Mesodermal cell (in vitro differentiated cells): ENCODE results near the gene FZD7.

Experiments
- H3K27ac ChIP-seq: 2 replicates; pipeline ENCODE4 v1.7.0; 2013; ENCODE audit warnings: mild to moderate bottlenecking, low read depth, low read length, moderate library complexity; ENCODE audit not compliant: severe bottlenecking
- H3K36me3 ChIP-seq: 2 replicates; pipeline ENCODE4 v1.7.1; 2013; ENCODE audit warnings: mild to moderate bottlenecking, low read length, moderate library complexity; ENCODE audit not compliant: control insufficient read depth, insufficient read depth
- H3K4me1 ChIP-seq: one replicate; pipeline ENCODE4 v1.7.1; 2013; ENCODE audit warnings: mild to moderate bottlenecking, low read length; ENCODE audit not compliant: insufficient read depth, control insufficient read depth, poor library complexity, severe bottlenecking
- H3K4me3 ChIP-seq: 2 replicates; pipeline ENCODE4 v1.7.0; 2013; ENCODE audit warnings: low read length, control low read depth, mild to moderate bottlenecking; ENCODE audit not compliant: insufficient read depth, poor library complexity, severe bottlenecking; ENCODE audit errors: extremely low read depth
- H3K9me3 ChIP-seq: 2 replicates; pipeline ENCODE4 v1.7.1; 2013; ENCODE audit warnings: mild to moderate bottlenecking, low read length, moderate library complexity; ENCODE audit not compliant: control insufficient read depth
- whole genome bisulfite sequencing, 2 experiments: methylation state at CpG; one replicate each; pipeline ENCODE4 v1.1.5; 2013; ENCODE audit warnings: missing lambda C conversion rate in 2 of 2; ENCODE audit not compliant: insufficient coverage in 2 of 2; 5-methylcytosine and 5-hydroxymethylcytosine counted together

The FZD7 gene

DNA sequence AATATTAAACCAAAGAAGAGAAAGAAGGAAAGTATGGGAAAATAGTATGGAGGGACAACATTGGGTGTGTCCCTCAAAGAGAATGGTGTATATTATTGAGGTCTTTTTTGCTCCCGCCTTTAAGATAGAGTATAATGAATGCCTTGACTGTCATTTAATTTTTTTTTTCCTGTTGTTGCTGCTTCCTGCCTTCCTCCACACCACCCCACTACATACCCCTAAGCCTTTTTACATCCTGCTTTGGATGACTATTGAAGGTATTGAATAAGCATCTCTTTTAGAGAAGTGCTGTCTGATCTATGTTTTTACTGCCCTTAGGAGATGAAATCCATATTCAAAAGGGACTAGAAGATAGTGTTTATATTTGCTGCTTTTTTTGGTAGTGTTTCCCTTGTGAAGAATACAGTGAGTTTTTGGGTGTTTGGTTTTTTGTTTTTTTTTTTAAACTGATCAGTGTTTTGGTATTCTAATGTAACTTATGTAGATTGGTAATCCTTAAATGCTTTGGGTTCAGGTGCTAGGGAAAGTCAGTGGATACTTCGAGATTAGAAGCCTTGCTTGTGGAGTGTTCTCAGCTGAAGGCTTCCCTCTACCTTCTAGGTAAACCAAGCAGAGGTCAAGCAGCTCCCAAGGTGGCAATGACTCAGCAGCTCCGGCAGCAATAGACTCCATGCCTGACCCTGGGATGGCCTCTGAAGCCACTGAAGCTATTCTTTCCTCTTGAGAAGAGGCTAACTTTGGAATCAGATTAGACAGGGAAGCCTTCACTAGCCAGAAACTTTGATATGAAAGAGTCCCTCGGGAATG is 5.0 kb downstream of the FZD7 start:
- 6 to 22% methylated on average over 2 to 3 of the region's 4 CpGs for WGBS, 2 experiments
- Histone ChIP-seq H3K4me1 (peaks cover 33% of the 10 kb centered on the region), H3K36me3 (peaks cover 10% of the 10 kb centered on the region), H3K4me3 (no peak overlapping the region), H3K9me3 (no peaks in the 10 kb centered on the region), H3K27ac (peak overlapping the region; percentile 71)

DNA sequence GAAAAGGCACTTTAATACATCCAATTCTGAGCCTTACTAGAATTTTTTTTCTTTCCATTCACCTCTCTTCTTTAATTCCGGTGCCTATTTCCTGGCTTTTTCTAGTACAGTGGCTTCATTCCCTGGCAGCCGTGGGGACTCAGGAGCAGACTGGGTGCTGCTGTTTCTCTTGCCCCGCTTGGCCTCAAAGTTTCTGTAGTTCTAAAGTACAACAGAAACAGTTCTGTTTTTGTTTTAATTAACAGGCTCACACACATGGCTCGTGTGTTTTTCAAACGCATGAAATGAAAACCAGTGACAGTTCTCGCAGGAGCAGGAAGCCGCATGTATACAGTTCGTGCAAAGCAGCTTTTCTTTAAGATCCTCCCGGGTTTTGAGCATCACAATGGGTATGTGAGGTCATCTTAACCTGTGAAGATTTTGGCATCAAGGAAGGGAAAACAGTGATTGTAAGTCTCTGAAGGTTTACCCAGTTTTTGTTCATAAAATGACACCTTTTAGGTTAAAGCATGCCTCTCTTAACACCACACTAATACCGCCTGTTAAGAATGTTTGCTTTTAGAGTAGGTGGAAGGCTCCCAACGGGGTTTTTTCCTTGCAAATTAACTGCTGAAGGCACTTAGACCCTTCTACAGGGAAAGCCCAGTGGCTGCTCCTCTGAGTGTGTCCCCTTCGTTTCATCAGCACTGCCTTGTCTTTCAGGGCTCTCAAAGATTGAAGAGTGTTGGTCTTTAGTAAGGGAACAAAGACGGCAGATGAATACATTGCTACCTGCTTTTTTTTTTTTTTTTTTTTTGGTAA is 5.8 kb downstream of the FZD7 start:
- Histone ChIP-seq H3K4me3 (no peak overlapping the region), H3K4me1 (peaks cover 33% of the 10 kb centered on the region), H3K9me3 (no peaks in the 10 kb centered on the region), H3K27ac (peak overlapping the region; percentile 71), H3K36me3 (peaks cover 10% of the 10 kb centered on the region)
- WGBS, 2 experiments: 14 to 22% methylated on average over 9 to 10 of the region's 13 CpGs

DNA sequence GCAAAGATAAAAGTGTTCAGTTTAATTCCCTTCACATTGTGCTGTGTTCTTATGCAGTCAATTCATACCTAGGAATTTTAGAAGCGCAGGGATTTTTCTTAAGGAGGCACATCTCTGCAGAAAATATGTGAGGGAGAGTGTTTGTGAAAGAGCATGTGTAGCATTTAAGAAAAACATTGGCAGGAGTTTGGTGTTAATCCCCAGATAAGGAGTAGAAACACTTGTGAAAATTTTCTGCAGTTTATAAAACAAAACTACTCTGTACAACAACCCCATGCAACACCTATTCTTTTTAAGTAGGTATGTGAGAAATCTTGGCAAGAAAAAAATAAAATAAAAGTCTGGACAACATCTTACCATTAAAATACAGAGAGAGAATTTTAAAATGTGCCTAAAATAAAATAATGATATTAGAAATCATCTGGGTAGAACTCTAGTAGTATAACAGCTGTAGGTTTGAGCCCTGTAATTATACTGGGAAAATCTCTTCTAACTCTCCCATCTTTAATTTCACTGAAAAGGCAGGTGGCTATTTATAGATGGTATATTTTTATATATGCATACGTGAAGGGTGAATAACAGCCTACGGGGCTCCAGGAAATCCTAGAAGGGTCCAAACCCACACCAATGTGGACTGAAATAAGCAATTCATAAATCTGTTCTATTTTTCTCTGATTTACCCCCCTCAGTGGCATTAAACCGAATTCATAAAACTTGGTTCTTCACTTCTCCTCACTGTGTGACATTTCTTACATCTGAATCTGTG is 6.6 kb downstream of the FZD7 start:
- Histone ChIP-seq H3K9me3 (no peaks in the 10 kb centered on the region), H3K36me3 (peaks cover 10% of the 10 kb centered on the region), H3K27ac (no peak overlapping the region), H3K4me3 (no peak overlapping the region), H3K4me1 (peaks cover 35% of the 10 kb centered on the region)
- 96% methylated on average over 3 of the region's 4 CpGs; no CpG with 5 or more reads in 1 of the 2 experiments for WGBS, 2 experiments

DNA sequence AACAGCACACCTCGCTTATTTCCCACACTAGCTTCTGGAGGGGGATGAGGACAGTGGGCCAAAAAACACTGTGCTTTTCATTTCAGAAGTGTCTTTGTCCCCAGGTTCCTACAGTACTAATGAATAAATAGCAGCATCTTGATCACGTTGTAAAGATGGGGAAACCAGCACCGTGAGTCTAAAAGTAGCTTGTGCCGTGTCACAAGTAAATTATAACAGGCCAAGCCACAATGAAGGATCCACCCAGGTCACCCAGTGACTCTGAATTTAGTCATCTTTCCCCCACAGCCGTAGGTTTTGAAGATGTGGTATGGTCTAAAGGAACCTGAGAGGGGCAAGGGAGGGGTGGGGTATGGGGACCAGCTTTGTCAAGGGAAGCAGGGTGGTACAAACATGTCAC is 8.8 kb downstream of the FZD7 start:
- no peaks in the 10 kb centered on the region for H3K36me3 ChIP-seq
- H3K4me1 ChIP-seq: peaks cover 27% of the 10 kb centered on the region
- WGBS, 2 experiments: 100% methylated on average over 3 to 5 of the region's 5 CpGs
- no peaks in the 10 kb centered on the region for H3K9me3 ChIP-seq
- no peak overlapping the region for H3K4me3 ChIP-seq
- H3K27ac ChIP-seq: no peak overlapping the region

DNA sequence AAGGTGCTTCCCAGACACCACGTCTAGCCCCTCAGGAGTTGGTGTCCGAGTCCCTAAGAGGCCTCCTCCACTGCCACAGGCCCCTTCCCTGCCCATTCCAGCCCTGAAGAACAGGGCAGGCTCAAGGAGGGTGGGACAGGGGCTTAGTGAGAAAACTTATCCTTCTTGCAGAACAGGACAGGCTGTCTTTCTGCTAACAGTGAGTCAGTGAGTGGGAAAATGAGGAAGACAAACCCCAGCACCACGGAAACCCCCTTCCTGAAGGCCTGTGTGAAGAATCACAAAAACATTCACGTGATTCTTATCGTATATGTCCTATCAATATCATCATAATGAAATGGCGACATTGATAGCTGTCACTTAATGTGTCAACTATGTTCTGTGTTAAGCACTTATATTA is 9.8 kb downstream of the FZD7 start:
- Histone ChIP-seq H3K9me3 (no peaks in the 10 kb centered on the region), H3K4me1 (peaks cover 21% of the 10 kb centered on the region), H3K36me3 (no peaks in the 10 kb centered on the region), H3K27ac (no peak overlapping the region), H3K4me3 (no peak overlapping the region)
- 40 to 95% methylated on average over 1 to 5 of the region's 6 CpGs for WGBS, 2 experiments

DNA sequence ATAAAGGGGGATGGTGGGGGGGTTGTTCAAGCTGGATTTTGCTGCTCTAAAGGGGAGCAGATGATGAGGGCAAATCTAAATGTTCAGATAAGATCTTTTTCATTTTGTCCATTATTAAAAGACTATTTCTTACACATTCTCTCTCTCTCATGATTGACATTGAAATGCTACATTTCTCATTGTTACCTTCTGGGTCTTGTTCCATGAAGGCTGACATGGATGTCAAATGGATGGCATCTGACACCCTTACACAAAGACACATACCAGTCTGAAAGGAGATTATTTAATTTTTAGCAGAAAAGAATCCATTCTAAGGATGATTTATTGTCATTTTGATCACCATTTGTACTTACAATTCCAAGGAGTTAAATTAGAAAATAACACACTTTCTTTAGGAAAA is 11.1 kb downstream of the FZD7 start:
- H3K36me3 ChIP-seq: no peaks in the 10 kb centered on the region
- H3K27ac ChIP-seq: no peak overlapping the region
- no peak overlapping the region for H3K4me3 ChIP-seq
- peaks cover 8% of the 10 kb centered on the region for H3K4me1 ChIP-seq
- no peaks in the 10 kb centered on the region for H3K9me3 ChIP-seq

DNA sequence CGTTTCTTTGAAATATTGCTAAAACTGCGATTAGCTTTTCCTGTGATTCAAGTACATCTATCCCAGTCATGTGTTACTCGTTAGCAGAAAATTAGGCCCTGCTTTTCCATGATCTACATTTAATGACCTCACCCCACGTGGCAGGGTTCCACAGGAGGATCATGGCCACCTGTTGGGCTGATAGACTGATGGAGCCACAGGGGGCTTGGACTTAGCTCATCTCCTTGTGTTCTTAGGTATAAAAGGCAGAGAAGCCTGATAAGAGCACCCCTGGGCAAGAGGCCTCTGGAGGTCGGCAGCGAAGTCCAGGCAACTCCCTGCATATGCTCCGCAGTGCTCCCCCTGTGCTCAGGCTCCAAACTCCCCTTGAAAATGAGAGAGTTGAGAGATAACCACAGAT is 12.9 kb downstream of the FZD7 start:
- H3K4me3 ChIP-seq: no peak overlapping the region
- H3K36me3 ChIP-seq: no peaks in the 10 kb centered on the region
- 85 to 89% methylated on average over 4 to 6 of the region's 7 CpGs for WGBS, 2 experiments
- peaks cover 8% of the 10 kb centered on the region for H3K4me1 ChIP-seq
- H3K27ac ChIP-seq: no peak overlapping the region
- no peaks in the 10 kb centered on the region for H3K9me3 ChIP-seq

DNA sequence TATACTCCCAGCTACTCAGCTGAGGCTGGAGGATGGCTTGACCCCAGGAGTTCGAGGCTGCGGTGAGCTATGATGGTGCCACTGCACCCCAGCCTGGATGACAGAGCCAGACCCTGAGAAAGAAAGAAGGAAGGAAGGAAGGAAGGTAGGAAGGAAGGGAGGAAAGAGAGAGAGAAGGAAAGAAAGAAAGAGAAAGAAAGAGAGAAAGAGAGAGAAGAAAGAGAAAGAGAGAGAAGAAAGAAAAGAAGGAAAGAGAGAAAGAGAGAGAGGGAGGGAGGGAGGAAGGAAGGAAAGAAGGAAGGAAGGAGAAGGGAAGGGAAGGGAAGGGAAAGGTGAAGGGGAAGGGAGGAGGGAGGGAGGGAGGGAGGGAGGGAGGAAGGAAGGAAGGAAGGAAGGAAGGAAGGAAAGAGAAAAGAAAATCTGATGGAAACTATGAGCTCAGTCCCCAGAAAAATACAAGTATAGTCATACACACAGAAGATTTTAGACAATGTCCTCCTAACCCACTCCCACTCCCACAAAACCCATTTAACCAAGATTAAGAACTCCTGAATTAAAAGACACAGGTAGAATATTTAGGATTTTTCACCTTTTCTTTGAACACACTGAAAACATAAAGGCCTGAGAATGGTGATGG is 15.6 kb downstream of the FZD7 start:
- 95 to 100% methylated on average over 1 to 2 of the region's 2 CpGs for WGBS, 2 experiments
- H3K4me1 ChIP-seq: peaks cover 14% of the 10 kb centered on the region
- H3K36me3 ChIP-seq: no peaks in the 10 kb centered on the region
- no peaks in the 10 kb centered on the region for H3K9me3 ChIP-seq
- no peak overlapping the region for H3K27ac ChIP-seq
- no peak overlapping the region for H3K4me3 ChIP-seq

DNA sequence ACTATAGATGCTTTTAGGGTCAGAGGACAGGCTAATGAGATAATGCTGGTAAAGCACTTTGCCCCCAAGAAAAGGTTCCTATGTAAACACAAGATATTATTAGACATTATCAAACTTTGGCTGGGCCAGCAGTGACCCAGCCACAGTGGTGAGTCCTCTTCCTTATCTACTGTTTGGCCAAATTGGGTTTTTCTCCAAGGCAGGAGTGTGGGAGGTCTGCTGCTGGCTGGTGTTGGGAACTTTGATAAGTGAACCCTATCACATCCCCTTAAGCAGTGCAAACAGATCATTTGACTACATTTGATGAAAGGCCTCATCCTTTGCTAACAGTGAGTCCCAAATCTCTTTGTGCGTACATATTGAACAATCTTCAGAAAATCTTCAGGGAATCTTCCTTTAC is 16.2 kb downstream of the FZD7 start:
- Histone ChIP-seq H3K4me1 (peaks cover 14% of the 10 kb centered on the region), H3K36me3 (no peaks in the 10 kb centered on the region), H3K4me3 (no peak overlapping the region), H3K27ac (no peak overlapping the region), H3K9me3 (no peaks in the 10 kb centered on the region)
- no CpG with 5 or more reads among the region's 1 CpG for WGBS, 2 experiments

DNA sequence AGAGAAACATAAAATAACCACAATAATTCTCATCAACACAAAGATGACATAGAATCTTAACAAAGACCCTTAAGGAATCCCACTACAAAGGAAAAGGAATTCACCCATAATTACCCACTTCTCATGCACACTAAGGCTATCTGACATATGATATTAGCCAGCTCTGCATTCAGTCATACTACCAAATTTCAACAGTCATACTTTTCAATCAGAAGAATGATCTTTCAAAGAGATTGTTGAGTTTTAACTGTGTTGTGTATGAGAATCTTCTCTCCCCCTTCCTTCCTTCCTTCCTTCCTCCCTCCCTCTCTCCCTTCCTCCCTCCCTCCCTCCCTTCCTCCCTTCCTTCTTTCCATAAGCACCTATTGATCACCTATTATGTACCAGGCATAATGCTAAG is 17.0 kb downstream of the FZD7 start:
- Histone ChIP-seq H3K9me3 (no peaks in the 10 kb centered on the region), H3K4me3 (no peak overlapping the region), H3K36me3 (no peaks in the 10 kb centered on the region), H3K4me1 (peaks cover 11% of the 10 kb centered on the region), H3K27ac (no peak overlapping the region)
